Esophagus muscularis mucosa (tissue), 4 donors: ENCODE results near the gene TRIM5.

Experiments
- CTCF ChIP-seq, 3 experiments: fragments of 200-600 bp in 2 of 3; fragments of 450-650 bp in 1 of 3; sonication (generic) in 2 of 3; IDR thresholded peaks; one replicate each; pipeline ENCODE4 v1.5.1; 2017 to 2019; ENCODE audit warnings: antibody characterized with exemption in 3 of 3, mild to moderate bottlenecking in 2 of 3, moderate library complexity in 1 of 3
- EP300 ChIP-seq: sonication (generic); formaldehyde crosslinking; IDR thresholded peaks from one replicate; pipeline ENCODE4 v1.6.1; 2017; ENCODE audit warnings: antibody characterized with exemption
- POLR2A ChIP-seq: fragments of 450-650 bp; IDR thresholded peaks from one replicate; pipeline ENCODE4 v1.6.1; 2017; ENCODE audit warnings: antibody characterized with exemption, moderate library complexity, mild to moderate bottlenecking, low read depth
- POLR2AphosphoS5 ChIP-seq, 2 donors: sonication (generic); formaldehyde crosslinking; IDR thresholded peaks; one replicate each; pipeline ENCODE4 v1.6.1; 2017; ENCODE audit warnings: antibody characterized with exemption in 2 of 2

GRCh38 chr11:5665746-5666401 lies 19.0 kb downstream of the TRIM5 start:
- TF ChIP-seq CTCF (IDR thresholded peaks at IDR 0.05) (no peak), POLR2A (no peak), POLR2AphosphoS5 (IDR thresholded peaks at IDR 0.05) (no peak), EP300 (no peak)
